Testis (tissue), 2 donors: ENCODE results near the gene GPC6.

Source experiments
- CTCF ChIP-seq, 3 experiments: fragments of 450-650 bp in 2 of 3; fragments of 200-600 bp in 1 of 3; sonication (generic) in 1 of 3; IDR thresholded peaks; one replicate each; pipeline ENCODE4 v1.5.1; 2016 to 2019; ENCODE audit warnings: antibody characterized with exemption in 3 of 3, mild to moderate bottlenecking in 2 of 3, moderate library complexity in 1 of 3
- POLR2A ChIP-seq: fragments of 450-650 bp; IDR thresholded peaks from one replicate; pipeline ENCODE4 v1.6.1; 2017; ENCODE audit warnings: antibody characterized with exemption, mild to moderate bottlenecking, moderate library complexity

DNA sequence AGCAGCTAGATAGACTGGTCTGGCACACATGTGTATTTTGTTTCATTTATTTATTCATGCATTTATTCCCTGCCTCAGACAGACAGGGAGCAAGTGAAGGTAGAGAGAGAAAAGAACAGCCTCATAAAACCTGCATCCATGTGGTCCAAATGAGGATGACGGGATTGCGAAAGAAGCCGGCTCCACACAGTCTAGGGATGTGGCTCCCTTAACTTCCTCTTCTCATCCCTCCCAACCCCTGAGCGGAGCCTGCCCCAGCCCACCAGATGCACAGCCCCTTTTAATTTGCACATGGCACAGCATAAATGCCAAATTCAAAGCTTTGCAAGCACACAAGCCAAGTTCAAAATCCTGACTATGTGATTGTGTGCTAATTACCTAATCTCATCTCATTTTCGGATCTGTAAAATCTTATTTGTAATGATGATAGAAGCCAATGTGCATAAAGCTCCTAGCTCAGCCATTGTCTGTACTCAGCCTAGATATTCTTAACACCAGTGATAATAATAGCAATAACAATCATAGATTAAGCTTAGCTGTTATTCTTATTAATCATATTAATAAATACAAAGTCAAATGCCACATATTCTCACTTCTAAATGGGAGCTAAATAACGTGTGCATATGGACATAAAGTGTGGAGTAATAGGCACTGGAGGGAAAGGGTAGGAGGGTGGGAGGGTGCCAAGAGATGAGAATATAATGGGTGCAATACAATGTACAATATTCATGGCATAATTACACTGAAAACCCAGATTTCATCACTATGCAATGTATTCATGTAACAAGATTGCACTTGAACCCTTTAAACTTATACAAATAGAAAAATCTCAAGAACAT lies 1096.5 kb downstream of the GPC6 start:
- TF ChIP-seq CTCF (IDR thresholded peaks at IDR 0.05) (no peak), POLR2A (no peak)
